Activated T-cell treated with anti-CD3 and anti-CD28 coated beads, Interleukin-2, amount 50 U/mL, for 72 hours (primary cell): ENCODE results near the gene TTC27. TPM values are rescaled to one million over a fixed set of nuclear protein-coding genes. Genes with fewer than 3 reads are reported as not detected.
A peak's percentile ranks its signal among the peaks of the same experiment; 100 is the strongest.
"Not testable (repeated sequence)": the region's sequence is repeated elsewhere in the genome, so short reads cannot be mapped to it uniquely, and the experiment has no call there.

Source experiments
- ATAC-seq, 2 donors: fragments of 150-1000 bp; cut with Tn5 transposase; replicated peaks in 1 of 2; 2 replicates each; pipeline ENCODE4 v1.10.0; 2021; ENCODE audit warnings: moderate library complexity in 2 of 2, mild to moderate bottlenecking in 1 of 2
- DNase-seq, 2 donors: peaks; one replicate each; pipeline ENCODE4 v3.0.0; 2021 to 2022; ENCODE audit warnings: mixed read lengths in 1 of 2
- H3K27ac Mint-ChIP-seq: one replicate; pipeline ENCODE4 v1.8.0; 2022; ENCODE audit warnings: mild to moderate bottlenecking, moderate library complexity, mixed read lengths
- H3K27me3 Mint-ChIP-seq: one replicate; pipeline ENCODE4 v1.8.0; 2022; ENCODE audit warnings: low read depth, mixed read lengths
- H3K36me3 Mint-ChIP-seq, 2 donors: one replicate each; pipeline ENCODE4 v1.8.0; 2022; ENCODE audit warnings: mixed read lengths in 2 of 2, mild to moderate bottlenecking in 1 of 2; ENCODE audit not compliant: insufficient read depth in 2 of 2
- H3K4me1 Mint-ChIP-seq: one replicate; pipeline ENCODE4 v1.8.0; 2022; ENCODE audit warnings: low read depth, mixed read lengths
- H3K4me3 Mint-ChIP-seq, 2 donors: one replicate each; pipeline ENCODE4 v1.8.0; 2022; ENCODE audit warnings: mild to moderate bottlenecking in 2 of 2, mixed read lengths in 2 of 2, moderate library complexity in 2 of 2
- H3K9me3 Mint-ChIP-seq, 2 donors: one replicate each; pipeline ENCODE4 v1.8.0; 2022; ENCODE audit warnings: mixed read lengths in 2 of 2
- total RNA-seq, 2 donors: library from RNA; stranded (reverse); gene quantifications; one replicate each; pipeline ENCODE4 v1.2.3, GENCODE V29; 2022

TTC27 gene
- total RNA-seq, 2 donors from 2014 or later, result 24.2 to 27.8 TPM

DNA sequence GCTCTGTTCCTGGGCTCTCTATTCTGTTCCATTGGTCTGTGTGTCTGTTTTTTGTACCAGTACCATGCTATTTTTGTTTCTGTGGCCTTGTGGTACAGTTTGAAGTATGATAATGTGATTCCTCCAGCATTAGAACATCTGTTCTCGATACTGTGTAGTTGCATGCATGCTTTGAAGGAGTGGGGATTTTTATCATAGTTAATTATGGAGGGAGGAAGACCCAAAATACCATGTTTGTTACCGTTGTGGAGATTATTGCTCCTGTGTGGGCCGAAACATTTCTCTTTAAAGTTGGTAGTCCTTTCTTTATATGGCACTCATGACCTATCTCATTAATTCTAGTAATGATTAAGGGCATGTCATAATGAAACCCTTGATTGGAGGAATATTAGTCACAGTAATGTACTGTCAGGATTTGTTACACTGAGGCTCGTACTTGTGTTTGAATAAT is 87.6 kb downstream of the TTC27 start:
- DNase-seq (no peak), ATAC-seq (peak; percentile 38 to 39)
- Mint-ChIP-seq H3K4me1 (peaks cover 6% of the 10 kb centered on the region), H3K9me3 (no peaks in the 10 kb centered on the region), H3K27me3 (no peaks in the 10 kb centered on the region), H3K36me3 (peaks cover 5 to 15% of the 10 kb centered on the region in 2 donors), H3K27ac (peak overlapping the region; percentile 21), H3K4me3 (peak overlapping the region in 1 of 2 donors; percentile 6)

DNA sequence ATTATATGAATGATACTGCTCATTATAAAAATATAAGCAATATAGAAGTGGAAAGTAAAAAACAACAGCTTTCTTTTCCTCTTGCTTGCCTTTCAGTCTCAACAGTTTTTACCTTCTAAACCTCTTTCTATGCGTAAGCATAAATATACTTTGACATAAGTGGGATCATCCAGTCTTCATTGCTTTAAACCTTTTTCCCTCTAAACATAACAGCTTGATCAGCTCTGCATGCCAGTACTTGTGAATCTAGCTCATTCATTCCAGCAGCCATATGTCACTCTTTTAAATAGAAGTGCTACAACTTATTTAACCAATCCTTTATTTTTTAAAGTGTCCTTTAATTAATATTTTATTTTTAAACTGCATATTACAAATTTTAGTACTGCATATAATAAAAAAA is 88.1 kb downstream of the TTC27 start:
- Mint-ChIP-seq H3K9me3 (no peaks in the 10 kb centered on the region), H3K4me1 (peaks cover 6% of the 10 kb centered on the region), H3K36me3 (peaks cover 5 to 15% of the 10 kb centered on the region in 2 donors), H3K4me3 (no peak overlapping the region), H3K27me3 (no peaks in the 10 kb centered on the region), H3K27ac (no peak overlapping the region)
- no peak for DNase-seq
- no peak for ATAC-seq

DNA sequence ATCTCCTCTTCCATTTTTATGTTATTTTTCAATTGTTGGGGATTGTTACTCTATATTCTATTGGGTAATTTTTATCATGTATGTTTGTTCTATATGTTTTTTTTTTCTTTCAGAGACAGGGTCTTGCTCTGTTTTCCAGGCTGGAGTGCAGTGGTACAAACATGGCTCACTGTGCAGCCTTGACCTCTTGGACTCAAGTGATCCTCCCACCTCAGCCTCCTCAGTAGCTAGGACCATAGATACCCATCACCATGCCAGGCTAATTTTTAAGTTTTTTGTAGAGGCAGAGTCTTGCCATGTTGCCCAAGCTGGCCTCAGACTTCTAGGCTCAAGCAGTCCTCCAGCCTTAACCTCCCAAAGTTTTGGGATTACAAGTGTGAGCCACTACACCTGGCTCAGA is 88.7 kb downstream of the TTC27 start:
- Mint-ChIP-seq H3K27me3 (no peaks in the 10 kb centered on the region), H3K4me1 (peaks cover 6% of the 10 kb centered on the region), H3K4me3 (no peak overlapping the region), H3K36me3 (peaks cover 5 to 15% of the 10 kb centered on the region in 2 donors), H3K9me3 (no peaks in the 10 kb centered on the region), H3K27ac (no peak overlapping the region)
- ATAC-seq (no peak), DNase-seq (no peak)

DNA sequence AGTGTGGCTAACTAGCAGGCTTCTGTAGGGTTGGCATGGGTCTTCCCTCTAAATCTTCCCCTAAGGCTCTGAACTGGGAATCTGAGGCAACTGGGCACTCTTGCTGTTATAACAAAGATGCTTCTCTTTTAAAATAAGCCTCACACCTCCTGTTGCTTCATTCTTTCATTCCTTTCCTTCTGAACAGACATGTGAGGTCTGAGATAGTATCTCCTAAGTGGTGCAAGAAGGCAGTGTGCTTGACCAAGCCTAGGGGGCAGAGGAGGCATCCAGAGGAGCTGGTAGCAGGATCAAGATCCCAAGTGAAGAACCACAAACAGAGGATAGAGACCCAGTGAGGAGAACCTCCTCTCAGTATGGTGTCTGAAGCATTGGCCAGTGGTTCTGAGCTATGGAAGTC is 90.9 kb downstream of the TTC27 start:
- H3K27me3 Mint-ChIP-seq, result no peaks in the 10 kb centered on the region
- ATAC-seq (no peak), DNase-seq (no peak)
- no peak overlapping the region for H3K27ac Mint-ChIP-seq
- H3K4me1 Mint-ChIP-seq, result peaks cover 6% of the 10 kb centered on the region
- no peak overlapping the region for H3K4me3 Mint-ChIP-seq
- no peaks in the 10 kb centered on the region for H3K9me3 Mint-ChIP-seq
- H3K36me3 Mint-ChIP-seq, result peaks cover 6 to 13% of the 10 kb centered on the region in 2 donors

DNA sequence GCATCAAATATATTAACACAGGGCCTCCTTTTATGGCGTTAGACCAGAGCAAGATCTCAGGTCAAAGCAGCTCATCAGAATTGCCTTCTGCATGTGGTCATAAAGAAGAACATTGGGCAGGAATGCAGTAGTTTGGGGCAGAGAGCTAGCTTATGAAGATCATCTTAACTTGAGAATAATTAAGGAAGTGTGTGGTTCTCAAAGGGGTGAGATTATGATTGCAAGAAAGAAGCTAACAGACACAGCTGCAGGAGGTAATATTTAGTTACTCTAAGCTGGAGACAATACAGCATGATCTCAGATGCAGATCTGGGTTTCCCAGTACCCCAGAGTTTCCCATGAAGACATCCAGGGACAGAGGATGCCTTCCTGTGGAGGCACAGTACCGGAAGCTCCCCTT is 91.6 kb downstream of the TTC27 start:
- Mint-ChIP-seq H3K36me3 (peaks cover 4 to 11% of the 10 kb centered on the region in 2 donors), H3K4me3 (no peak overlapping the region), H3K4me1 (peaks cover 6% of the 10 kb centered on the region), H3K27me3 (no peaks in the 10 kb centered on the region), H3K9me3 (no peaks in the 10 kb centered on the region), H3K27ac (no peak overlapping the region)
- no peak for DNase-seq
- ATAC-seq, result no peak

DNA sequence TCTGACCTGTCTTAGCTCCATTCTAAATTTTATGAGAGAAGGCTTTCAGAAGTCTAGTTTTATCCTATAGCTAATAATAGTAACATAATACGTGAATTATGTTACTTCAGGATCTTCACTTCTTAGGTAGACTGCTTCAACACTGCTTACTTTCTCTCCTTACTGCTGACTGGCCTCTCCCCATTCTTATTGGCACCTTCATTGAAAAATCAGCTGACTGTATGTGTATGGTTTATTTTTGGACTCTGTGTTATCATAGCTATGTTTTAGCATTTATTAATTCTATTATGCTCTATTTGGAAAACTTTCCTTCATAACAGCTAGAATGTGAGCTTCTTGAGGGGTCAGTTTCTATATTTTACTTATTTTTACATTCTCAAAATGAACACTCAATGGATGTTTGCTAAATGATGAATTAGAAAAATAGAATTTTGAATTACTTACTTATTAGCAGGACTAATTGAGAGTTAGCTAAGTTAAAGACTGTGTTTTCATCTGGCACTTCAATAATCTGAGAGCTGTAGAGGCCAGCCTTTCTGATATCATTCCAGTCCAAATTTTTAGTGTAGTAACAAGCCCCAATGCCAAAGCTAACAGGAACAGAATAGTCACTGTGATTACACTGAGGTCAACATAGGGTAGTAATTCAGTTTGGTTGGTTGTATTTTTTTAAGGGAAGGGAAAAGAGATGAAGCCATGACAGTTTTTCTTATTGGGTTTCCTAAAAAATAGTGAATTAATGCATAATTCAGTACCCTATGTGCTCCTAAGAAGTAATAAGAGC is 92.3 kb downstream of the TTC27 start:
- peaks cover 4 to 11% of the 10 kb centered on the region in 2 donors for H3K36me3 Mint-ChIP-seq
- H3K9me3 Mint-ChIP-seq, result no peaks in the 10 kb centered on the region
- peaks cover 4% of the 10 kb centered on the region for H3K4me1 Mint-ChIP-seq
- H3K27me3 Mint-ChIP-seq, result no peaks in the 10 kb centered on the region
- H3K4me3 Mint-ChIP-seq, result no peak overlapping the region
- no peak for ATAC-seq
- DNase-seq, result no peak
- H3K27ac Mint-ChIP-seq, result no peak overlapping the region

DNA sequence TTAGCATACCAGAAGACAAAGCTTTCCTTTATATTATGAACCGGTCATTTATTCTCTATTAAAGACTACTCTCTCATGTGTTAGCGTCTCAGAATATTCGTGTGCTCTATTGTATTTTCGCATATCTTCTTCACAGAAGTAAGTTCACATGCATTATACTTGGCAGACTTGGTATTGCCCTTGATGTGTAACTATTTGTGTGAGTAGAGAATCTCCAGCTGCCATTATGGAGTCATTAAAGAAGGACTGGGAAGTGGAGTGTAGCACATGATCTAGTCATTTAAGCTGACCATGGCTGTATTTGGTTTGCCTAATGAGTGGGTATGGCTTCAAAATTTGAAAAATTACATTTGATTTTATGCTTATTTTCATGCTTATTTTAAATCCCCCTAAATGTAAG is 92.9 kb downstream of the TTC27 start:
- Mint-ChIP-seq H3K27ac (no peak overlapping the region), H3K9me3 (no peaks in the 10 kb centered on the region), H3K36me3 (peaks cover 4 to 11% of the 10 kb centered on the region in 2 donors), H3K27me3 (no peaks in the 10 kb centered on the region), H3K4me3 (no peak overlapping the region), H3K4me1 (no peaks in the 10 kb centered on the region)
- no peak for DNase-seq
- ATAC-seq, result no peak

DNA sequence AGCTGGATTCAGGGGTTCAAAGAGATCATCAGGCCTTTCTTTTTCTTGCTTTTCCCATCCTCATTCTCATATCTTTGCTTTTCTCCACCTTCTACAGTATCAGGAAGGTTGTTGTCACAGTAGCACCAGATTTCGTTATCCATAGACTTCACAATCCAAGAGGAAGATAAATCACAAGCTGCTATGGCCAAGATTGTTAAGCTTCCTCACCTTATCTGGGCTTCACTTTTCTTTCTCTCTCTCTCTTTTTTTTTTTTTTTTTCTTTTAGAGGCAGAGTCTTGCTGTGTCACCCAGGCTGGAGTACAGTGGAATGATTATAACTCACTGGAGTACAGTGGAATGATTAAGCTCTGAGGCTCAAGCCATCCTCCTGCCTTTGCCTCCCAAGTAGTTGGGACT is 93.5 kb downstream of the TTC27 start:
- Mint-ChIP-seq H3K9me3 (peaks cover 0 to 2% of the 10 kb centered on the region in 2 donors), H3K36me3 (peaks cover 7 to 16% of the 10 kb centered on the region in 2 donors), H3K27me3 (no peaks in the 10 kb centered on the region), H3K4me1 (no peaks in the 10 kb centered on the region), H3K27ac (no peak overlapping the region), H3K4me3 (no peak overlapping the region)
- DNase-seq (no peak), ATAC-seq (no peak)

DNA sequence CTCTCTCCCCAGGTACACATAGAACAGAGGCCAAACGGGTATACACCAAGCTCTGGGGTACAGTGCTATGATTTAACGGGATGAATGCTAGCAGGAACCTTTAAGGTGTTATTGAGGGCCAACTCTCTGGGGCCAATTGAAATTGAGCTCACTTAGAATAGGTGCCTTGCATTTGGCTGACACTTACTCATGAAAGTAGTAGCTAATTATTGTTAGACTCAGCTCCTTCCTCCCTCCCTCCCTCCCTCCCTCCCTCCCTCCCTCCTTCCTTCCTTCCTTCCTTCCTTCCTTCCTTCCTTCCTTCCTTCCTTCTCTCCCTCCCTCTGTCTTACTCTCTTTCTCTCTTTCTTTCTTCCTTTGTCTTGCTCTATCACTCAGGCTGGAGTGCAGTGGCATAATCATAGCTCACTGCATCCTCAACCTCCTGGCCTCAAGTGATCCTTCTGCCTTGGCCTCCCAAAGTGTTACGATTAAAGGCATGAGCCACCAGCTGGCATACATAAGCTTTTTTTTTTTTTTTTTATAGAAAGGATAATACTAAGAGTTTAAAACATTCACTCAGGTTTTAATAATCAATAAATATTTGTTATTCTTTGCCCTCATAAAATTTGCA is 95.7 kb downstream of the TTC27 start:
- ATAC-seq, result no peak
- DNase-seq, result no peak
- Mint-ChIP-seq H3K4me3 (no peak overlapping the region), H3K9me3 (peaks cover 0 to 2% of the 10 kb centered on the region in 2 donors), H3K36me3 (peaks cover 8 to 16% of the 10 kb centered on the region in 2 donors), H3K27me3 (no peaks in the 10 kb centered on the region), H3K27ac (no peak overlapping the region), H3K4me1 (no peaks in the 10 kb centered on the region)

DNA sequence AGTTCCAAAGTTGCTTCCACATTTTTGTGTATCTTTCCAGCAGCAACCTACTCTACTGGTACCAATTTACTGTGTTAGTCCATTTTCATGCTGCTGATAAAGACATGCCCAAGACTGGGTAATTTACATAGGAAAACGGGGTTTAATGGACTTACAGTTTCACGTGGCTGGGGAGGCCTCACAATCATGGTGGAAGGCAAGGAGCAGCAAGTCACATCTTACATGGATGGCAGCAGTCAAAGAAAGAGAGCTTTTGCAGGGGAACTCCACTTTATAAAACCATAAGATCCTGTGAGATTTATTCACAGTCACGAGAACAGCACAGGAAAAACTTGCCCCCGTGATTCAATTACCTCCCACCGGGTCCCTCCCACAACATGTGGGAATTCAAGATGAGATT is 98.8 kb downstream of the TTC27 start:
- not testable (repeated sequence) for H3K27ac Mint-ChIP-seq, DNase-seq, H3K4me1 Mint-ChIP-seq, ATAC-seq, H3K4me3 Mint-ChIP-seq, H3K9me3 Mint-ChIP-seq, H3K27me3 Mint-ChIP-seq
- H3K36me3 Mint-ChIP-seq, result peaks cover 6 to 18% of the 10 kb centered on the region in 2 donors

DNA sequence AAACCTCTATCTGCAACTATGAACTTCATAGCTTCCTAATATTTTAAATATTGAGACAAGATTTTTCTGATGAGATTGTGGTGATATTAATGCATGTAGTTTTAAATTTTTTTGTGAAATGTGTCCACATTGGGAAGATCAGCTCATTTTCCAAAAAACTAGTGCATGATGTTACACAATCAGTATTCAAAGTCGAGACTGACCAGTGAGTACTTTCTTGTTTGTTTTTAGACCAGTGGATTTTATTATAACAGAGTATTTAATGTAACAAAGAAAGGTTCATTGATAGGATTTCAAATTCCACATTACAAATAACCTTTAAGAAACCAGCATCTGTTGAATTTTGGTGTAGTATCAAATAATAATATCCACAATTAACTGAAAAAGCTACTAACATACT is 99.3 kb downstream of the TTC27 start:
- no peak for ATAC-seq
- H3K4me1 Mint-ChIP-seq, result no peaks in the 10 kb centered on the region
- no peaks in the 10 kb centered on the region for H3K27me3 Mint-ChIP-seq
- DNase-seq, result no peak
- no peak overlapping the region for H3K4me3 Mint-ChIP-seq
- H3K36me3 Mint-ChIP-seq, result peaks cover 6 to 16% of the 10 kb centered on the region in 2 donors
- H3K9me3 Mint-ChIP-seq, result peaks cover 0 to 2% of the 10 kb centered on the region in 2 donors
- H3K27ac Mint-ChIP-seq, result no peak overlapping the region

DNA sequence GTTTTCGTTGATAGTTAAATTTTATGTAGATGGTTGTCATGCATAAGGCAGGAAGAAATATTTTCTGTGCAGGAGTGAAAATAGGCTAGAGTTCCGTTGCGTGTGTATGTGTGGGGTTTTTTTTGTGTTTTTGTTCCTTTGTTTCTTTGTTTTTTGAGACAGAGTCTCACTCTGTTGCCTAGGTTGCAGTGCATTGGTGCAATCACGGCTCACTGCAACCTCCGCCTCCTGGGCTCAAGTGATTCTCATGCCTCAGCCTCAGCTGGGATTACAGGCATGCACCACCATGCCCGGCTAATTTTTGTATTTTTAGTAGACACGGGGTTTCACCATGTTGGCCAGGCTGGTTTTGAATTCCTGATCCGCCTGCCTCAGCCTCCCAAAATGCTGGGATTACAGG is 103.1 kb downstream of the TTC27 start:
- not testable (repeated sequence) for H3K4me3 Mint-ChIP-seq, ATAC-seq

DNA sequence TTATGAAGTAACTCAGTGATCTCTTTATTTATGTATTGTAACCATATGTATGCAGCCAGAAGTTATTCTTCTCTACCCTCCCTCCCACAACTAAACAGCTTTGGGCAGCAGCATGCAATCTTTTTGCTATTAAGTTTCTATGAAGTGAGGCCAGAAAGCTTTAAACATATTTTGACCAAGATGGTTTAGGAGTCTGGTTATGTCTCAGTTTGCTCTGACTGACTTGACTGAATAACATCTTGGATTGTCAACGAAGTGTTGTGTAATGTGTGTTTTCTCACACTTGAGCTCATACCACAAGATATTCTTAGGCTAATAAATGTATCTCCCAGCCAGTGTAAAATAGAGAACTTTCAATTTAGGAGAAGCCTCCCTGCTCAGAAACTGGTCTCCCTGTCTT is 104.3 kb downstream of the TTC27 start:
- Mint-ChIP-seq H3K27me3 (no peaks in the 10 kb centered on the region), H3K9me3 (no peaks in the 10 kb centered on the region), H3K4me3 (no peak overlapping the region), H3K4me1 (peaks cover 4% of the 10 kb centered on the region), H3K36me3 (peaks cover 0 to 7% of the 10 kb centered on the region in 2 donors), H3K27ac (no peak overlapping the region)
- no peak for ATAC-seq
- DNase-seq, result no peak

More for the DNA sequence above, 103.1 kb downstream of the TTC27 start:
- H3K4me1 Mint-ChIP-seq, H3K27me3 Mint-ChIP-seq, DNase-seq, H3K9me3 Mint-ChIP-seq, H3K27ac Mint-ChIP-seq, H3K36me3 Mint-ChIP-seq: not testable (repeated sequence)
